ENCODE measurements around the gene RPS4Y2.

The RPS4Y2 gene

DNA sequence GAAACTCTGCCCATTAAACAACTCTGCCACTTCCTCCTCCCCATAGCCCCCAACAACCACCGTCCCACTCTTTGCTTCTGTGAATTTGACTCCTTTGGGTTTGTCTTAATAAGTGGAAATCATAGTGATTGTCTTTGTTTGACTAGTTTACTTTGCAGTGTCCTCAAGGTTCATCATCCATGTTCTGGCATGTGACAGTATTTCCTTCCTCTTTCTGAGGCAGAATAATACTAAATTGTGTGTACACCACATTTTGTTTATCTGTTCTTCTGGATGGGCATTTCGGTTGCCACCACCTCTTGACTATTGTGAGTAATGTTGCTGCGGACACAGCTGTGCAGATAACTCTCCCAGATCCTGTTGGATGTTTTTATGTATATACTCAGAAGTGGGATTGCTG is 14.8 kb downstream of the RPS4Y2 start:
- Histone ChIP-seq H3K4me1 (ENCODE audit: control insufficient read depth, insufficient read depth, low read length) (no peaks in the 10 kb centered on the region), H3K4me3 (ENCODE audit: insufficient read depth, low read depth, low read length) (no peak overlapping the region), H3K27me3 (ENCODE audit: control insufficient read depth, insufficient read depth, low read length, poor library complexity, severe bottlenecking) (no peaks in the 10 kb centered on the region), H3K9me3 (ENCODE audit: control insufficient read depth, low read length) (no peaks in the 10 kb centered on the region), H3K27ac (ENCODE audit: insufficient read depth, low read depth, low read length, poor library complexity, severe bottlenecking) (no peak overlapping the region), H3K36me3 (ENCODE audit: control insufficient read depth, insufficient read depth, low read length) (no peaks in the 10 kb centered on the region)
- WGBS, 2 experiments = 75 to 84% methylated on average over 2 of the region's 3 CpGs

- no peak overlapping the region for H3K4me3 ChIP-seq (ENCODE audit: insufficient read depth, low read depth, low read length)
- H3K27me3 ChIP-seq (ENCODE audit: control insufficient read depth, insufficient read depth, low read length, poor library complexity, severe bottlenecking) = no peaks in the 10 kb centered on the region
- no peaks in the 10 kb centered on the region for H3K4me1 ChIP-seq (ENCODE audit: control insufficient read depth, insufficient read depth, low read length)
- H3K9me3 ChIP-seq (ENCODE audit: control insufficient read depth, low read length) = no peaks in the 10 kb centered on the region
- H3K36me3 ChIP-seq (ENCODE audit: control insufficient read depth, insufficient read depth, low read length) = no peaks in the 10 kb centered on the region
- WGBS, 2 experiments = 75 to 88% methylated on average over 2 to 3 of the region's 4 CpGs
- no peak overlapping the region for H3K27ac ChIP-seq (ENCODE audit: insufficient read depth, low read depth, low read length, poor library complexity, severe bottlenecking)
These were observed 20.2 kb downstream of the RPS4Y2 start for GRCh38 chrY:20776104-20776503.

DNA sequence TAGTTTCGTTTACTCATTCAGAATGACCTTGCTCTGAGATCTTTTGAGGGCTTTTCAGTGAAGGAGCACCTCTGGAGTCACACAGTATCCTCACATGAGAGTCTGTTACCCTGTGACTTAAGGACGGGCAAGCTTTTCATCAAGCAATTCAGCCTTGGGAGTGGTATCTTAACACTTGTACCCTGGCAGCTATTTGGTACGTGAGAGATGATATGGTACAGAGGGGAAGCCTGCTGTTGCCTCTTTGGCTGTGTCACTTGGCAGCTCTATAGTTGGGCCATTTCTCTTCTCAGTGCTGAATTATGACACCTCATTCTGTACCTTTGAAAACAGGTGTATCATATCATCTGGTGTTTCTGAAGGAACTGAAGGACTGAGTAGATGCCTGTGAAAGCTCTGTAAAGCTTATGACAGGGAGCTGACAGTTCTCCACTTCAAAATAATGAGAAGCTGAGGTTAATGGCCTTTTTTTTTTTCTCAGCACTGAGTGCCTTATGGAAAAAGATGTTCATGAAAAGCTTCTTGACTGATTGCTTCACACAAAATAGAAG is 24.3 kb downstream of the RPS4Y2 start:
- no peaks in the 10 kb centered on the region for H3K4me1 ChIP-seq (ENCODE audit: control insufficient read depth, insufficient read depth, low read length)
- H3K27ac ChIP-seq (ENCODE audit: insufficient read depth, low read depth, low read length, poor library complexity, severe bottlenecking) = no peak overlapping the region
- no peak overlapping the region for H3K4me3 ChIP-seq (ENCODE audit: insufficient read depth, low read depth, low read length)
- 38 to 54% methylated on average over 3 of the region's 3 CpGs for WGBS, 2 experiments
- H3K9me3 ChIP-seq (ENCODE audit: control insufficient read depth, low read length) = no peaks in the 10 kb centered on the region
- no peaks in the 10 kb centered on the region for H3K36me3 ChIP-seq (ENCODE audit: control insufficient read depth, insufficient read depth, low read length)
- H3K27me3 ChIP-seq (ENCODE audit: control insufficient read depth, insufficient read depth, low read length, poor library complexity, severe bottlenecking) = no peaks in the 10 kb centered on the region

DNA sequence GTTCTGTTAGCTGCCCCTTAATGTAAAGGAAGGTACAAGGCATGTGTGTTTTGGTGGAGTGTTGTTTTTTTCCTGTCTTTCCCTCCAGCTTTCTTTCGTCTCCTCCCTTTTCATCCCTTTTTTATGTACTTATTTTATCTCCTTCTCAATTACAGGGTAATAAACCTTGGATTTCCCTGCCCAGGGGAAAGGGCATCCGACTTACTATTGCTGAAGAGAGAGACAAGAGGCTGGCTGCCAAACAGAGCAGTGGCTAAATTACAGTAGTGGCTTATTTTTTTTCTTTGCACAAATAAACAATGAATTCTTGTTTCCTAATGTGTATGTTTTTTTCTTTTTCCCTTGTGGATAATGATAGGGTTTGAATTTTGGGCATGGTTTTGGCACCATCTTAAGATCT is 24.9 kb downstream of the RPS4Y2 start:
- H3K9me3 ChIP-seq (ENCODE audit: control insufficient read depth, low read length) = no peaks in the 10 kb centered on the region
- no peaks in the 10 kb centered on the region for H3K4me1 ChIP-seq (ENCODE audit: control insufficient read depth, insufficient read depth, low read length)
- WGBS, 2 experiments = 82% methylated on average over 2 of the region's 2 CpGs; no CpG with 5 or more reads in 1 of the 2 experiments
- no peaks in the 10 kb centered on the region for H3K36me3 ChIP-seq (ENCODE audit: control insufficient read depth, insufficient read depth, low read length)
- H3K27me3 ChIP-seq (ENCODE audit: control insufficient read depth, insufficient read depth, low read length, poor library complexity, severe bottlenecking) = no peaks in the 10 kb centered on the region
- no peak overlapping the region for H3K27ac ChIP-seq (ENCODE audit: insufficient read depth, low read depth, low read length, poor library complexity, severe bottlenecking)
- H3K4me3 ChIP-seq (ENCODE audit: insufficient read depth, low read depth, low read length) = no peak overlapping the region

GRCh38 chrY:20781408-20781807 is 25.5 kb downstream of the RPS4Y2 start:
- no peaks in the 10 kb centered on the region for H3K36me3 ChIP-seq (ENCODE audit: control insufficient read depth, insufficient read depth, low read length)
- no peak overlapping the region for H3K27ac ChIP-seq (ENCODE audit: insufficient read depth, low read depth, low read length, poor library complexity, severe bottlenecking)
- no peaks in the 10 kb centered on the region for H3K27me3 ChIP-seq (ENCODE audit: control insufficient read depth, insufficient read depth, low read length, poor library complexity, severe bottlenecking)
- H3K4me3 ChIP-seq (ENCODE audit: insufficient read depth, low read depth, low read length) = no peak overlapping the region
- 67 to 82% methylated on average over 3 to 4 of the region's 4 CpGs for WGBS, 2 experiments
- no peaks in the 10 kb centered on the region for H3K9me3 ChIP-seq (ENCODE audit: control insufficient read depth, low read length)
- no peaks in the 10 kb centered on the region for H3K4me1 ChIP-seq (ENCODE audit: control insufficient read depth, insufficient read depth, low read length)

- Histone ChIP-seq H3K27me3 (ENCODE audit: control insufficient read depth, insufficient read depth, low read length, poor library complexity, severe bottlenecking) (no peaks in the 10 kb centered on the region), H3K4me3 (ENCODE audit: insufficient read depth, low read depth, low read length) (no peak overlapping the region), H3K4me1 (ENCODE audit: control insufficient read depth, insufficient read depth, low read length) (no peaks in the 10 kb centered on the region), H3K9me3 (ENCODE audit: control insufficient read depth, low read length) (no peaks in the 10 kb centered on the region), H3K36me3 (ENCODE audit: control insufficient read depth, insufficient read depth, low read length) (no peaks in the 10 kb centered on the region), H3K27ac (ENCODE audit: insufficient read depth, low read depth, low read length, poor library complexity, severe bottlenecking) (no peak overlapping the region)
- WGBS, 2 experiments = 57 to 88% methylated on average over 1 of the region's 1 CpG
These were observed 29.1 kb downstream of the RPS4Y2 start for GRCh38 chrY:20784965-20785364.

DNA sequence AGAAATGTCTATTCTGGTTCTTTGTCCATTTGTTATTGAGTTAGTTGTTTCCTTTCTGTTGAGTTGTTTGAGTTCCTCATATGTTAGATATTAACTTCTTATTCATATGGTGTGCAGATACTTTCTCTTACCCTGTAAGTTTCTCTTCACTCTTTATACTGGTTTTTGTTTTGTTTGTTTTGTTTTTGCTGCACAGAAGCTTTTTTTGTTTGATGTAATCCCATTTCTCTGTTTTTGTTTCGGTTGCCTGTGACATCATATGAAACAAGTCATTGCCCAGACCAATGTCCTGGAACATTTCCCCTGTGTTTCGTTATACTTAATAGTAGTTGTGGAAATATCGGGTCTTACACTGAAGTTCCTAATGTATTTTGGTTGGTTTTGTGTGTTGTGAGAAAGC is 31.2 kb downstream of the RPS4Y2 start:
- WGBS, 2 experiments = 77 to 80% methylated on average over 3 of the region's 3 CpGs
- H3K36me3 ChIP-seq (ENCODE audit: control insufficient read depth, insufficient read depth, low read length) = no peaks in the 10 kb centered on the region
- no peaks in the 10 kb centered on the region for H3K9me3 ChIP-seq (ENCODE audit: control insufficient read depth, low read length)
- no peak overlapping the region for H3K27ac ChIP-seq (ENCODE audit: insufficient read depth, low read depth, low read length, poor library complexity, severe bottlenecking)
- H3K27me3 ChIP-seq (ENCODE audit: control insufficient read depth, insufficient read depth, low read length, poor library complexity, severe bottlenecking) = no peaks in the 10 kb centered on the region
- no peak overlapping the region for H3K4me3 ChIP-seq (ENCODE audit: insufficient read depth, low read depth, low read length)
- no peaks in the 10 kb centered on the region for H3K4me1 ChIP-seq (ENCODE audit: control insufficient read depth, insufficient read depth, low read length)

DNA sequence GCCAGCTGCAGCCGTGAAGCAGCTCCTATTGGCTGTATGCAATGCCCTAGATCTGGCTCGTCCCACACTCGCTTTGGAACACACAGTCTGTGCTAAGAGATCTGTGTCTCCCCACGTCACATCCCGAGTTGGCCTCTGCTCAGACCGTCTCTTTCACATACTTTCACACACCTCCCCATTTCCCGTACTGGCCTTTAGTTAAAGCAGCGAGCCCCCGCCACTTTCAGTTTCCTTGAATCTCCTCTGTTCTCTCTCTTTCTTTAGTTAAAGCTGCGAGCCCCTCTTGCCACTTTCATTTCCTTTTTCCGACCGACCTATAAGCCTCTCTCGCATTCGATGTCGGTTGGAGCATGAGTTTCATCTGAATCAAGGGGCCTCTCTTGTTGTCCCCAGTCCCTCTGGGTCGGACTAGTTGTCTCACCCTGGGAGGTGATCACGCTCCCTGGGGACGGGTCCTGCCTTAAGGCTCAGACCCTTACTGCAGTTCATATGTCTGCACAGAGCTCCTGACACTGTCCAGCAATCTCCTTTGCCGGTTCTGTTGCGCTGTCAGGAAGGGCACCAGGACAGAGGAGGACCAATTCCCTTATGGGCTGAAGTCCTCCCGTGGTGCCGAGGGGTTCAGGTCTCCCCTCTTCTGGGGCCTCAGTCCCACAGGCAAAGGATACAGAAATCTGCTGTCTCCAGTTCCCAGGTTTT is 42.6 kb downstream of the RPS4Y2 start:
- Histone ChIP-seq H3K4me3 (ENCODE audit: insufficient read depth, low read depth, low read length) (no peak overlapping the region), H3K4me1 (ENCODE audit: control insufficient read depth, insufficient read depth, low read length) (no peaks in the 10 kb centered on the region), H3K27ac (ENCODE audit: insufficient read depth, low read depth, low read length, poor library complexity, severe bottlenecking) (no peak overlapping the region), H3K36me3 (ENCODE audit: control insufficient read depth, insufficient read depth, low read length) (no peaks in the 10 kb centered on the region), H3K9me3 (ENCODE audit: control insufficient read depth, low read length) (peaks cover 2% of the 10 kb centered on the region), H3K27me3 (ENCODE audit: control insufficient read depth, insufficient read depth, low read length, poor library complexity, severe bottlenecking) (no peaks in the 10 kb centered on the region)
- WGBS, 2 experiments = 85 to 87% methylated on average over 22 of the region's 22 CpGs

DNA sequence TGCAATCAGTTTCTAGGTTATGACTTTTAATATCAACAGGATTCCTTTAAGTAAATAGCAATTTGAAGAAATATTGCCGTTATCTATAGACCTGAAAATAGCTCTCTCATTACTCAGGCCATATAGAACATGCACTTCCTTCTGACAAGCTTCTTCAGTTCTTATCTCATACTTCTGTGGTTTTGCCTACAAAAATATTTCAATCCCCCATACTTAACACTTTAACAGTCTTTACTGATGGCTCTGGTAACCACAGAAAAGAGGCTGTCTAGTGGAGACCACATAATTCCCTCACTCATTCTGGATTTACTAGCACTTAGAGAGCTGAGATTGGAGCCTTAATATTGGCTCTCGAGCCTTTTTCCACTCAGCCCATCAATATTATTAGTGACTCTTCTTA is 46.8 kb downstream of the RPS4Y2 start:
- H3K4me1 ChIP-seq (ENCODE audit: control insufficient read depth, insufficient read depth, low read length) = no peaks in the 10 kb centered on the region
- no peak overlapping the region for H3K27ac ChIP-seq (ENCODE audit: insufficient read depth, low read depth, low read length, poor library complexity, severe bottlenecking)
- H3K9me3 ChIP-seq (ENCODE audit: control insufficient read depth, low read length) = peaks cover 3% of the 10 kb centered on the region
- H3K27me3 ChIP-seq (ENCODE audit: control insufficient read depth, insufficient read depth, low read length, poor library complexity, severe bottlenecking) = no peaks in the 10 kb centered on the region
- 68 to 85% methylated on average over 2 of the region's 2 CpGs for WGBS, 2 experiments
- H3K4me3 ChIP-seq (ENCODE audit: insufficient read depth, low read depth, low read length) = no peak overlapping the region
- no peaks in the 10 kb centered on the region for H3K36me3 ChIP-seq (ENCODE audit: control insufficient read depth, insufficient read depth, low read length)

DNA sequence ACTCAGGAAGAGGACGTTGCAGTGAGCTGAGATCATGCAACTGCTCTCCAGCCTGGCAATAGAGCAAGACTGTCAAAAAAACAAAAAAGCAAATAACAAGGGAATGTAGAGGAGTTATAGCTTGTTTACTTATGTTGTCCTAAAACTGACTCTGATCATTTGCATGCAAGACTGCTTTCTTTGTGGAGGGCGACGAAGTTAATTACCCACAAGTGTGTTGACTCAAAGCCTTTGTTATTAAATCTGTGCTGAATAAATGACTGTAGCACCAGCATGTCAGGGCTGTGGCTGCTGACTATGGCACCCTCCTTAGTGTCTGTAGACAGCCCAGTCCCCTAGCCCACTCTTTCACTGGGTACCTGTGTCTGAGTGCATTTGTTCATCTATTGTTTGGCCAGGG is 50.3 kb downstream of the RPS4Y2 start:
- H3K4me3 ChIP-seq (ENCODE audit: insufficient read depth, low read depth, low read length) = no peak overlapping the region
- no peaks in the 10 kb centered on the region for H3K27me3 ChIP-seq (ENCODE audit: control insufficient read depth, insufficient read depth, low read length, poor library complexity, severe bottlenecking)
- WGBS, 2 experiments = 73 to 75% methylated on average over 3 of the region's 3 CpGs
- H3K27ac ChIP-seq (ENCODE audit: insufficient read depth, low read depth, low read length, poor library complexity, severe bottlenecking) = no peak overlapping the region
- H3K9me3 ChIP-seq (ENCODE audit: control insufficient read depth, low read length) = peaks cover 3% of the 10 kb centered on the region
- no peaks in the 10 kb centered on the region for H3K36me3 ChIP-seq (ENCODE audit: control insufficient read depth, insufficient read depth, low read length)
- no peaks in the 10 kb centered on the region for H3K4me1 ChIP-seq (ENCODE audit: control insufficient read depth, insufficient read depth, low read length)

All from ectodermal cell (in vitro differentiated cells).